Stomach (tissue), 8 donors: ENCODE data around the gene LOC128125822.

ENCODE experiments used
- DNase-seq, 2 donors: peaks; one replicate each; pipeline versions ENCODE4 v3.0.0 to v3.0.0-alpha.2; 2013 to 2019
- H3K27ac ChIP-seq, 5 donors: fragments of 200-600 bp in 4 of 5; sonication (generic) in 4 of 5; one replicate each; pipeline ENCODE4 v1.5.1; 2013 to 2019; ENCODE audit warnings: mild to moderate bottlenecking in 1 of 5, moderate library complexity in 1 of 5
- H3K27me3 ChIP-seq, 3 donors: fragments of 200-600 bp; sonication (generic); one replicate each; pipeline ENCODE4 v1.5.1; 2017 to 2019; ENCODE audit warnings: mixed run types in 1 of 3
- H3K36me3 ChIP-seq, 4 donors: fragments of 200-600 bp; sonication (generic); 1 replicate in 3 of 4; 2 replicates in 1 of 4; pipeline ENCODE4 v1.5.1; 2016 to 2019
- H3K4me1 ChIP-seq, 4 donors: fragments of 200-600 bp; sonication (generic); one replicate each; pipeline ENCODE4 v1.5.1; 2016 to 2019
- H3K4me3 ChIP-seq, 4 donors: fragments of 200-600 bp; sonication (generic) in 3 of 4; one replicate each; pipeline ENCODE4 v1.5.1; 2016 to 2019; ENCODE audit warnings: mild to moderate bottlenecking in 1 of 4
- H3K9me3 ChIP-seq, 4 donors: fragments of 200-600 bp; sonication (generic); one replicate each; pipeline ENCODE4 v1.5.1; 2016 to 2019
- EP300 ChIP-seq: sonication (generic); formaldehyde crosslinking; IDR thresholded peaks from one replicate; pipeline ENCODE4 v1.6.1; 2017; ENCODE audit warnings: antibody characterized with exemption
- POLR2A ChIP-seq, 4 donors: fragments of 450-650 bp; IDR thresholded peaks; one replicate each; pipeline ENCODE4 v1.6.1; 2016; ENCODE audit warnings: antibody characterized with exemption in 4 of 4, control low read depth in 2 of 4, mild to moderate bottlenecking in 1 of 4, moderate library complexity in 1 of 4
- POLR2AphosphoS5 ChIP-seq, 3 donors: sonication (generic); formaldehyde crosslinking; IDR thresholded peaks; one replicate each; pipeline ENCODE4 v1.6.1; 2016; ENCODE audit warnings: antibody characterized with exemption in 3 of 3
- WGBS, 5 donors: extraction: QIAGEN DNeasy Blood & Tissue Kit in 3 of 5; methylation state at CpG; one replicate each; pipeline versions ENCODE4 v1.1.5 to v1.1.7; 2013 to 2018; 5-methylcytosine and 5-hydroxymethylcytosine counted together
- intact Hi-C: fragments of 100-400 bp; cut with DNase I; formaldehyde crosslinking; loops from one replicate; pipeline ENCODE4 v1.15.1; 2023; ENCODE audit warnings: low total_unique reads
- TF ChIP-seq, protein P1 (sequence below), 7 experiments: fragments of 450-650 bp in 4 of 7; fragments of 200-600 bp in 3 of 7; sonication (generic) in 3 of 7; IDR thresholded peaks; one replicate each; pipeline ENCODE4 v1.5.1; 2016 to 2019; ENCODE audit warnings: antibody characterized with exemption in 7 of 7, control low read depth in 2 of 7, mild to moderate bottlenecking in 1 of 7
- donor health status: healthy with polysubstance abuse.
- donor health status: Bipolar disorder and iron deficiency.
- donor health status: healthy.

LOC128125822 gene

DNA sequence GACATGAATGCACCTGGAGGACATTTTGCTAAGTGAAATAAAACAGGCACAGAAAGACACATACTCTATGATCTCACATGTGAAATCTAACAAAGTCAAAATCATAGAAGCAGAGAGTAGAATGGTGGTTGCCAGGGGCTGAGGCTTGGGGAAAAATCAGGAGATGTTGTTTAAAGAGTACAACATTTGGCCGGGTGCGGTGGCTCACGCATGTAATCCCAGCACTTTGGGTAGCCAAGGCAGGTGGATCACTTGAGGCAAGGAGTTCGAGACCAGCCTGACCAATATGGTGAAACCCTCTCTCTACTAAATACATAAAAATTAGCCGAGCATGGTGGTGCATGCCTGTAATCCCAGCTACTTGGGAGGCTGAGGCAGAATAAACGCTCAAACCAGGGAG, 26.0 kb upstream of the LOC128125822 start:
- Histone ChIP-seq H3K4me3 (no peak overlapping the region), H3K9me3 (no peaks in the 10 kb centered on the region), H3K27ac (no peak overlapping the region), H3K36me3 (no peaks in the 10 kb centered on the region), H3K4me1 (no peaks in the 10 kb centered on the region), H3K27me3 (no peaks in the 10 kb centered on the region)
- intact Hi-C loops: no loop called here
- TF ChIP-seq POLR2A (IDR thresholded peaks at IDR 0.05) (no peak), POLR2AphosphoS5 (IDR thresholded peaks at IDR 0.05) (no peak), EP300 (no peak)
- TF ChIP-seq, protein P1, sequence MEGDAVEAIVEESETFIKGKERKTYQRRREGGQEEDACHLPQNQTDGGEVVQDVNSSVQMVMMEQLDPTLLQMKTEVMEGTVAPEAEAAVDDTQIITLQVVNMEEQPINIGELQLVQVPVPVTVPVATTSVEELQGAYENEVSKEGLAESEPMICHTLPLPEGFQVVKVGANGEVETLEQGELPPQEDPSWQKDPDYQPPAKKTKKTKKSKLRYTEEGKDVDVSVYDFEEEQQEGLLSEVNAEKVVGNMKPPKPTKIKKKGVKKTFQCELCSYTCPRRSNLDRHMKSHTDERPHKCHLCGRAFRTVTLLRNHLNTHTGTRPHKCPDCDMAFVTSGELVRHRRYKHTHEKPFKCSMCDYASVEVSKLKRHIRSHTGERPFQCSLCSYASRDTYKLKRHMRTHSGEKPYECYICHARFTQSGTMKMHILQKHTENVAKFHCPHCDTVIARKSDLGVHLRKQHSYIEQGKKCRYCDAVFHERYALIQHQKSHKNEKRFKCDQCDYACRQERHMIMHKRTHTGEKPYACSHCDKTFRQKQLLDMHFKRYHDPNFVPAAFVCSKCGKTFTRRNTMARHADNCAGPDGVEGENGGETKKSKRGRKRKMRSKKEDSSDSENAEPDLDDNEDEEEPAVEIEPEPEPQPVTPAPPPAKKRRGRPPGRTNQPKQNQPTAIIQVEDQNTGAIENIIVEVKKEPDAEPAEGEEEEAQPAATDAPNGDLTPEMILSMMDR (IDR thresholded peaks at IDR 0.05): no peak
- 93 to 96% (median 96%) methylated on average over 6 of the region's 6 CpGs for whole genome bisulfite sequencing, 5 donors
- DNase-seq: no peak

DNA sequence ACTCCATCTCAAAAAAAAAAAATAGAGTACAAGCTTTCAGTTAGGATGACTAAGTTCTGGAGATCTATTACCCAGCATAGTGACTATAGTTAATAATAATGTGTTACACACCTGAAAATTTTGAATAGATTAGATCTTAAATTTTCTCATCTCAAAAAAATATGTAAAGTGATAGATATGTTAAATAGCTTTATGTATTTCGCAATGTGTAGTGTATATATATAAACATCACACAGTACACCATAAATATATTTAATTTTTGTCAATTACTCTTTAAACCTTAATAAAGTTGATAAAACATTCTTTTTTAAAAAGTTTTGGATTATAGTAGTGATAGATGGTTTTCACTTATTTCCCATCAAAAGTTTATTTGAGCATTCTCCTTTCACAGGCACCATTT, 25.6 kb upstream of the LOC128125822 start:
- TF ChIP-seq POLR2A (IDR thresholded peaks at IDR 0.05) (no peak), POLR2AphosphoS5 (IDR thresholded peaks at IDR 0.05) (no peak), EP300 (no peak)
- TF ChIP-seq, protein P1 (IDR thresholded peaks at IDR 0.05): no peak
- 92 to 97% (median 95%) methylated on average over 1 of the region's 1 CpG for WGBS, 5 donors

DNA sequence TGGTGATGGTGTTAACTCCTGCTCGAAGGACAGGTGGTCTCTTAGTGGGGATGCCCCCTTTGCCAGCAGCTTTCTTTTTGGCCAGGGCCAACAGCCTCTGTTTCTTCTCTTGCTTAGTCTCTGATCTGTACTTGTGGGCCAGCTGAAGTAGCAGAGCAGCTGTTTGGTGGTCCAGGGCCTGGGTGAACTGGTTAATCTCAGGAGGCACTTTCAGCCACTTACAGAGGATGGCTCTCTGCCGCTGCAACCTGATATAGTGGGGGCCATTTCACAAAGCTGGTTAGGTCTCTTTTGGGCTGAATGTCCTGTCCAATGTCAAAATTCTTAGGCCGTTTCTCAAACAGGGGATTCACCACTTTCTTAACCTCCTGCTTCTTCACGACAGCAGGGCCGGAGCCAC, 23.2 kb upstream of the LOC128125822 start:
- no peak for TF ChIP-seq EP300
- TF ChIP-seq POLR2AphosphoS5 (IDR thresholded peaks at IDR 0.05): no peak
- TF ChIP-seq, protein P1 (IDR thresholded peaks at IDR 0.05): no peak
- TF ChIP-seq POLR2A (IDR thresholded peaks at IDR 0.05): no peak
- no peak for DNase-seq
- no peaks in the 10 kb centered on the region for H3K36me3 ChIP-seq
- H3K4me3 ChIP-seq: no peak overlapping the region
- H3K27me3 ChIP-seq: no peaks in the 10 kb centered on the region
- no peaks in the 10 kb centered on the region for H3K9me3 ChIP-seq
- WGBS, 5 donors: 89 to 94% (median 92%) methylated on average over 5 of the region's 5 CpGs
- H3K4me1 ChIP-seq: peaks cover 0 to 6% (median 3%) of the 10 kb centered on the region in 4 donors
- intact Hi-C loops: no loop called here
- H3K27ac ChIP-seq: no peak overlapping the region

More for the DNA sequence above, 25.6 kb upstream of the LOC128125822 start:
- intact Hi-C loops: no loop called here
- Histone ChIP-seq H3K36me3 (no peaks in the 10 kb centered on the region), H3K9me3 (no peaks in the 10 kb centered on the region), H3K4me3 (no peak overlapping the region), H3K27ac (no peak overlapping the region), H3K27me3 (no peaks in the 10 kb centered on the region), H3K4me1 (no peaks in the 10 kb centered on the region)
- DNase-seq: no peak

DNA sequence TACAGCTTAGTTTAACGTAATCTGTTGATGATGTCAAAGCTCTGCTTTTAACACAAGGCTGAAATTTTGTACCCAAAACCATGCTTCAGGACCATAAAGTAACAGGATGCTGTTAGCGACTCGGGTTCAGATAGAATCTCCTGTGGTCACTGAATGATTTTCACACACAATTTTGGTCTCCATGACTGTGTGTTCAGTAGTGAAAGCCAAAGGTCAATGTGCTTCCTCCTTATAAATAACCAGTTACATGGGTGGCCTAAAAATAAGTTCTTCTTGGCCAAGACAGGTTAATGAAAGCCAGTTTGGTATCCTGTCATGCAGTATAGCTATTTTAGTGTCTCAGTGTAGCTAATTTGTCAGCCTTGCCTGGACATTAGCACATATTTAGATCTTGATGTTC, 19.1 kb upstream of the LOC128125822 start:
- no peak for DNase-seq
- Histone ChIP-seq H3K4me3 (no peak overlapping the region), H3K27ac (no peak overlapping the region), H3K4me1 (peaks cover 0 to 6% (median 5%) of the 10 kb centered on the region in 4 donors), H3K9me3 (no peaks in the 10 kb centered on the region), H3K27me3 (no peaks in the 10 kb centered on the region), H3K36me3 (no peaks in the 10 kb centered on the region)
- TF ChIP-seq EP300: no peak
- TF ChIP-seq POLR2AphosphoS5 (IDR thresholded peaks at IDR 0.05): no peak
- TF ChIP-seq, protein P1 (IDR thresholded peaks at IDR 0.05): no peak
- TF ChIP-seq POLR2A (IDR thresholded peaks at IDR 0.05): no peak
- intact Hi-C loops: no loop called here
- 78 to 86% (median 83%) methylated on average over 3 of the region's 3 CpGs for WGBS, 5 donors
